GM12864 (cell line): ENCODE measurements around the gene CFAP299.

ENCODE experiments used
- DNase-seq: peaks from one replicate; pipeline ENCODE4 v3.0.0-alpha.2; 2011; ENCODE audit warnings: low read depth
- H3K4me3 ChIP-seq: 2 replicates; pipeline ENCODE4 v1.5.1; 2011; ENCODE audit warnings: mild to moderate bottlenecking, low read depth, low read length, control low read depth
- CTCF ChIP-seq: IDR thresholded peaks from 2 replicates; pipeline ENCODE4 v1.5.1; 2011; ENCODE audit warnings: low read depth, mild to moderate bottlenecking, moderate library complexity, low read length, control low read depth, inconsistent platforms; ENCODE audit errors: missing control alignments

The CFAP299 gene

DNA sequence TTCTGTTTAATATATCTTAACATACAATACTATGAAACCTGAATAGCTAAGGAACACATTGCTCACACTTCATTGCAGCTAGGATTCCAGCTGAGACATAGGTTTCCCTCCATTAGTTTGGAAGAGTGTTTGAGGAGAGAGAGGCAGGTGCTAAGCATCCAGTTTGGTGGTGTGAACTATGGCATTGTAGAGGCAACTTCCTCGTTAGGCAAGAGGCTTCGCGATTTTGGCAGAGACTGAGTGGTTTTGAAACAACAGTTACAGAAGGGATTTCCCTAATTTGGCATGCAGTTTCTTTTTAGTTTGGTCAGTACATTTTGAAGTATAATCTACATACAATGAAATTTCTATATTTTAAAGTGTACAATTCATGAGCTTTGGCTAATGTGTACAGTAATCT lies 577.9 kb downstream of the CFAP299 start:
- TF ChIP-seq CTCF = no peak

DNA sequence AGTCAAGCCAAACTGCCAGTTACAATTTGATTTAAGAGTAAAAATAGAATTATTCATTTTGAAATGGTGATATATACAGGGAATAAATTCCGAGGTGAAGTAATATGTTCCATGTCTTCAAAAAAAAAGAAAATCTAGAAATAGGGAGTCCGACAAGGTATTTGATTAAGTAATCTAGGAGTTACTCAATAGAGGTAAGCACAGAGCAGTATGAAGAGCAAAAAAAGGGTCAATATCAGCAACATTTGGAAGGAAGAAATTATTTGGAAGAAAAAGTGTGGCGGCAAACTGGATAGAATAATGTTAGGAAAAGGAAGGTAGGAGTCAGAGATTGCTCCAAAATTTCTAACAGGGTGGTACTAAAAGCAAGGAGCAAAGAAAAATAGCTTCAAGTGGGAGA lies 581.2 kb downstream of the CFAP299 start:
- DNase-seq = no peak
- no peak for TF ChIP-seq CTCF

More for the DNA sequence above, 577.9 kb downstream of the CFAP299 start:
- no peak overlapping the region for H3K4me3 ChIP-seq
- no peak for DNase-seq

DNA sequence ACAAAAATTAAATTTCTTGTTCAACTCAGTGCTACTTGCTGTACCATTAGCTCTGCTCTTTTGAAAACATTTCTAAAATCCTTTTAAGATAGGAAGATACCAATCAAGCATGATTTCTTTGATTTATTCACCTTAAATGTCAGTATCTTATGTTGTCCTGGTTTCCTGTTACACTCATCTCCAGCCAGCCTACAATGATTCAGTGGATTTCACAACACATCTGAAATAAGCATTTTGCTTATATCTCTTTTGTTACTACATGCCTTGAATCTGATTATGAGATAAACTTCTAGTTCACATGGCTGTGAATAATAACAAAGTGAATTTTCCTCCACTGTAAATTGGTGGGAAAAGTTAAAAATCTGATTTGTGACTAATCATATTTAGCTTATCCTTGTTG lies 582.5 kb downstream of the CFAP299 start:
- no peak for TF ChIP-seq CTCF
- DNase-seq = no peak
- no peak overlapping the region for H3K4me3 ChIP-seq

More for the DNA sequence above, 581.2 kb downstream of the CFAP299 start:
- no peak overlapping the region for H3K4me3 ChIP-seq

GRCh38 chr4:80921441-80921840 lies 585.9 kb downstream of the CFAP299 start:
- no peak for DNase-seq
- H3K4me3 ChIP-seq = no peak overlapping the region
- no peak for TF ChIP-seq CTCF

DNA sequence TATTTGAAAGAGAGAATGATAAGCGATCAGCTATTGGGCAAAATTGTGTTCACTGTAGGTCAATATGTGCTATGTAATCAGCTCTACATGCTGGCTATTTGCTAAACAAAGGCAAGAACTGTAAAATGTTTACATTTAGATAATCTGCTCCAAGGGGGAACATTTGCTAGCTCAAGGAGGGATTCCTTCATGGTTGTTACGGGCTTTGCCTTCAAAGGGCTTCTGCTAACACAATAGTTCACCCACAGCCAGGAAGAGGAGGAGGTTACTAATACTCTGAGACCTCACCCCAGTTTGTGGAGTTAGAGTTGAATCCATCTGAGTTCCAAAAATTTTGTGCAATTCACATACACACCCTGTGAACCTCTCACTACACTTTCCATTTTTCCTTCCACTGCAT lies 587.4 kb downstream of the CFAP299 start:
- no peak for DNase-seq
- TF ChIP-seq CTCF = no peak
- H3K4me3 ChIP-seq = no peak overlapping the region

DNA sequence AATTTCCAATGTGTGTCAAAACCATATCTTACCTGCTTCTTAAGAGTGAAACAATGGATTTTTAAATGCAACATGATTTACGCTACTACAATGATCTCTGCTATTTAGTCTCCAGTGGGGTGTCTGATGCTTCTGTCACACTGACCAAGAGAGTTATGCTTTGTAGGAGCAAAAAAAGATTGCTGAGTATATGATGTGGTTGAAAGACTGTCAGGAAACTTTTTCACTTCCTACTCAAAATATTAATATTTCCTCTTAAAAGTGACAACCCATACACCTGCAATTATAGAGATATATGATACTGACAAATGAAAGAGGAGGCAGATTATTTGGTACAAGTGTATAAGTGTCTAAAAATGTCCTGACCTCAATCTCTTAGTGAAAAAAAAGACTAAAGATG lies 589.8 kb downstream of the CFAP299 start:
- DNase-seq = no peak
- no peak for TF ChIP-seq CTCF
- H3K4me3 ChIP-seq = no peak overlapping the region

DNA sequence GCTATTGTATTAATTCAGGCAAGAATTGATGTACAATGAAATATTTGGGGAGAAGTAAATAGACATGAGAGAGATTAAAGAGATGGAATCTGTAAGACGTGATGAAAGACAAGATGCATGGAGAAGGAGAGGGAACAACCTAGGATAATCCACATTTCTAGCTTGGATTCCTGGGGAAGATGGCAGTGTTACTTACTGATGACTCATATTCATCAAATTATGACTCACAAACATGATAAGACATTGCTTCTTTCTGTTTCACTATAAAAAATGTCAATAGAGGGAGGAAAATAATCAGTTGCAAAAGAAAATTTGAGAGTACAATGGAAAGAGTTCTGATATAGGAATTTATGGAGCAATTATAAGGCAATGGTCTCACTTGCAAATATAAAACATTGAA lies 590.9 kb downstream of the CFAP299 start:
- no peak for TF ChIP-seq CTCF
- DNase-seq = no peak
- no peak overlapping the region for H3K4me3 ChIP-seq
